ENCODE measurements around the gene CTBP2. TPM values are rescaled to one million over a fixed set of nuclear protein-coding genes. Genes with fewer than 3 reads are reported as not detected.

Gene CTBP2
- total and polyA plus RNA-seq, 2 donors = 45.3 to 49.8 TPM

DNA sequence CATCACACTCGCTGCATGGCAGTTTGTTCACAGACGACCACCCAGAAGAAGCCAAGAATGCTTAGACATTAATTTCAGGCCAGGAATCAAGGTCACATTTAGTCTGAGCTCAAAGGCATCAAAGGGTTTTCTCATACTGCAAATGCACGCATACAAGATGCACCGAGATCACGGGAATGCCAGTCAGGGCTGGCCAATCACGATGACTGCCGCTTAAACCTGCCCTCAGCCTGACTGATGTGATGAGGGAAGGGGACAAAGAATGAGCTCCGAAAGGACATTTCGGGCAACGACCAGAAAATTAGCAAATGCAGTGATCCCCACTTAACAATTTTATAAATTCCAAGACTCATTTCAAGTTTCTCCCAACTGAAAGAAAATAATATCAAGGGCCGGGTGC is 20.2 kb downstream of the CTBP2 start:
- peaks cover 2% of the 10 kb centered on the region for H3K36me3 ChIP-seq (ENCODE audit: insufficient read depth)
- no peak for DNase-seq (ENCODE audit: extremely low spot score)
- 91% methylated on average over 11 of the region's 11 CpGs for WGBS
- H3K27ac ChIP-seq (ENCODE audit: low read depth) = no peak overlapping the region
- no peaks in the 10 kb centered on the region for H3K4me1 ChIP-seq (ENCODE audit: insufficient read depth)
- H3K4me3 ChIP-seq (ENCODE audit: low read depth, low read length) = no peak overlapping the region

DNA sequence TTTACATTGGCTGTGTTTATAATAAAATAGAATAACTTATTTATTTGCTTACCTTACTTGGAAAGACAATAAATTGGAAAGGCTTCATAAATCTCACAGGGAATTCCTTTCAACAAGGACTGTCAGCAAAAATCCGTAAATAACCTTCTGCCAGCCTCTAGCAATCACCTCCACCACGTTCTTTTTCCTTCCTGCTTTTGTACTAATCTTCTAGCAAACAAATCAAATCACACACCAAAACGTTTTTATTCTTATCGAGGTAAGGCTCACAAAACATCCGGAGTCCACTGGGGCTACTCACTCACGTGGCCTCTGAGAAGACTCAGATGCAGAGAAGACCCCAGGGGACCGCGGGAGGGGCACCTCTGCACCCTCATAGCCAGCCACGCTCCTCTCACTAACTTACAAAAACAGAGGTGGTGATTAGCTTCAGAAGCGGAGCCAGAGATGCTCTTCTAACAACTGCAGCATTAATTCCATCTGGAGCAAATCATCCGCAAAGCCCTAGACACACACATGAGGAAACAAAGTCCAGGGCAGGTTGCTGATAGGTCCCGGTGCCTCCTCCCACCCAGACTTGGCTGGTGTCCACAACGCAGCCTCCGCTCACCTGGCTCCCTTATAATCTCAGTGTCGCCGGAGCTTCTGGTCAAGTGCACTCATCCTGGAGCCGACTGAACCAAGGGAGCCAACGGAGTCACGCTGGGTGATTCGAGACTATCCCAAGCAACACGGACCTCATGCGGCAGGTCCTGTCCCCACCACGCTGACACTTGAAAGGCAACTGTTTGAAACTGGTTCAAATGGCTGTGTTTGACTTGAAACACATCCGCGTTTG is 22.5 kb downstream of the CTBP2 start:
- WGBS = 68% methylated on average over 25 of the region's 25 CpGs
- Histone ChIP-seq H3K4me3 (ENCODE audit: low read depth, low read length) (no peak overlapping the region), H3K27ac (ENCODE audit: low read depth) (no peak overlapping the region), H3K36me3 (ENCODE audit: insufficient read depth) (peaks cover 2% of the 10 kb centered on the region), H3K4me1 (ENCODE audit: insufficient read depth) (no peaks in the 10 kb centered on the region)
- DNase-seq (ENCODE audit: extremely low spot score) = no peak

DNA sequence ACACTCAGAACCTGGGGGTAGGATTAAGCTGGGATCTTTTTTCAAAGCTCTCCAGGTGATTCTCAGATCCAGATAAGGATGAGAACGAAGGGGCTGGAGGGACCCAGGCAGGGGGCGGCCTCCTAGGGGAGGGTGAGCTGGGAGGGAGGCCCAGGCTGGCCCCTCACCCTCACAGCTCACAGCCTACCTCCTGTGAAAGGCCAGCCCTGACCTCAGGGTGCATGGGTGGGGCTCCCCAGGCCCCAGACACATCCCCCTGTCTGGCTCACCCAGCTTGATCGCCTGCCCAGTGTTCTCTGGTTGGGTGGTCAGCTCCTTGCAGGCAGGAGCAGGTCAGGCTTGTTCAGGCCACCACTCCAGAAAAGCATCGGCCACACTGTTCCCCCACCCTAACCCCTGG is 24.3 kb downstream of the CTBP2 start:
- 95% methylated on average over 4 of the region's 4 CpGs for WGBS
- H3K36me3 ChIP-seq (ENCODE audit: insufficient read depth) = peaks cover 2% of the 10 kb centered on the region
- peaks cover 1% of the 10 kb centered on the region for H3K4me1 ChIP-seq (ENCODE audit: insufficient read depth)
- no peak overlapping the region for H3K27ac ChIP-seq (ENCODE audit: low read depth)
- no peak for DNase-seq (ENCODE audit: extremely low spot score)
- H3K4me3 ChIP-seq (ENCODE audit: low read depth, low read length) = no peak overlapping the region

DNA sequence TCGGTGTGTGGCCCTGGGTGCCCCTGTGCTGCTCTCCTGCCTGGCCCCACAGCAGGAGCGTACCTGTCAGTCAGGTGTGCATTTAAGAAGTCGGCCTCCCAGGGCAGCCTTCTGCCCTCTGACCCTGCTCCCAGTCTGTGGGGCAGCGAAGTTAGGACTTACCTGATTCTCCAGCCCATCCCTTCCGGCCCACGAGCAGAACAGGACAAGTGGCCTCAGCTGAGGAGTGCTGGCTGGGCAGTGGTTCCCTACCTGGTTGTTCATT is 24.7 kb downstream of the CTBP2 start:
- peaks cover 2% of the 10 kb centered on the region for H3K36me3 ChIP-seq (ENCODE audit: insufficient read depth)
- 93% methylated on average over 6 of the region's 6 CpGs for WGBS
- H3K4me3 ChIP-seq (ENCODE audit: low read depth, low read length) = no peak overlapping the region
- H3K4me1 ChIP-seq (ENCODE audit: insufficient read depth) = peaks cover 1% of the 10 kb centered on the region
- no peak for DNase-seq (ENCODE audit: extremely low spot score)
- no peak overlapping the region for H3K27ac ChIP-seq (ENCODE audit: low read depth)

DNA sequence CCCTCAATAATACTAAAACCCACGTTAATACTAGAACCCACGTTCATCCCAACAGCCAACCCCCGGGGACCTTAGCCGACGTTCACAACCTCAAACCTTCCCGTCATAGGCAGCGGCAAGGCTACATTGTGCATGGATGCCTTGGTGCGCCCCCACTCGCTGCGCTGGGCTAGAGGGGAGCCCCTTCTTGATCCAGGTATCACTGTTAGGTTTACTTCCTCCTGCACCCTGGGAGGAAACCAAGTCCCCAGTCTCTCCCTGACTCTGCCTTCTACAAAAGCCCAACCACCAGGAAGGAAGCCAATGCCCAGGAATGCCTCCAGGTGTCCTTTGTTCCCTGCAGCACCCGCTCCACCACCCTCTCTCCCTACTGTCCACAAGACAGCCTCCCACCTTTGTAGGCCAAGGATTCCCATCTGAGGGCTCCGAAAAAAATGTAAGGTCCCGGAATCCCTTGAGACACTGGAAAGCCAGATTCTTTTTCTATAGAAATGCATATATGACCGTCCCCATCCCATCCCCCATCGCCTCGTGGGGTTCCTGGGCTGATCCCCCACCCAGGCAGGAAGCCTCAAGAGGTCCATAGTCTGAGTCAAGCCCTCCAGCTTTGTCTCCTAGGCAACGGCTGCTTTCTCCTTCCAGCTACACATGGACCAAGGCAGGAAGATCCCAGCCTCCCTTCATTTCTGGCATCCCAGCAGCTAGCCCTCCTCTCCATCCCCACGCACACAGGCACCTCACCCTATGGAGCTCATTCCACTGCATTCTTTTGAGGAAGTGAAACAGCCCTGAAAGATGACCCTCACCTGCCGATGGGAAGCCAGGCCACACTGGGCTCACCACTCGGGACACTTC is 25.2 kb downstream of the CTBP2 start:
- WGBS = 83% methylated on average over 20 of the region's 20 CpGs
- DNase-seq (ENCODE audit: extremely low spot score) = no peak
- Histone ChIP-seq H3K4me3 (ENCODE audit: low read depth, low read length) (no peak overlapping the region), H3K4me1 (ENCODE audit: insufficient read depth) (peaks cover 1% of the 10 kb centered on the region), H3K27ac (ENCODE audit: low read depth) (no peak overlapping the region), H3K36me3 (ENCODE audit: insufficient read depth) (peaks cover 2% of the 10 kb centered on the region)

DNA sequence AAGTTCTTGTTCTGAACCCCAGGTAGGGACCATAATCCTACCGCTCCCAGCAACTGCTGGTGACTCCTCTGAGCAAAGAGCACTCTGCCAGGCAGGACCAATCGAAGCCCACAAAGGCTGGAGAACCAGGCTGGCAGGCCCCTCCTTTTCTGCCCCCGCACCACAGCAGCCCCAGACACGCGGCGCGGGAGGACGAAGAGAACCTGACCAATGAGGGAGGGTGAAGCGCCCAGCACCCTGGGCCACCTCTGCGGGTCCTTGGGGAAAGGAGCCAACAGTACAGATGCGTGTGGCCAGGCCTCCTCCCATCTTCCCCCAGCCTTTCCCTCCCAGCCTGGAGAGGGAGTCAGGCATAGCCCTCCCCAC is 25.9 kb downstream of the CTBP2 start:
- no peak overlapping the region for H3K4me3 ChIP-seq (ENCODE audit: low read depth, low read length)
- peaks cover 1% of the 10 kb centered on the region for H3K4me1 ChIP-seq (ENCODE audit: insufficient read depth)
- WGBS = 87% methylated on average over 11 of the region's 11 CpGs
- peaks cover 2% of the 10 kb centered on the region for H3K36me3 ChIP-seq (ENCODE audit: insufficient read depth)
- no peak overlapping the region for H3K27ac ChIP-seq (ENCODE audit: low read depth)
- DNase-seq (ENCODE audit: extremely low spot score) = no peak

DNA sequence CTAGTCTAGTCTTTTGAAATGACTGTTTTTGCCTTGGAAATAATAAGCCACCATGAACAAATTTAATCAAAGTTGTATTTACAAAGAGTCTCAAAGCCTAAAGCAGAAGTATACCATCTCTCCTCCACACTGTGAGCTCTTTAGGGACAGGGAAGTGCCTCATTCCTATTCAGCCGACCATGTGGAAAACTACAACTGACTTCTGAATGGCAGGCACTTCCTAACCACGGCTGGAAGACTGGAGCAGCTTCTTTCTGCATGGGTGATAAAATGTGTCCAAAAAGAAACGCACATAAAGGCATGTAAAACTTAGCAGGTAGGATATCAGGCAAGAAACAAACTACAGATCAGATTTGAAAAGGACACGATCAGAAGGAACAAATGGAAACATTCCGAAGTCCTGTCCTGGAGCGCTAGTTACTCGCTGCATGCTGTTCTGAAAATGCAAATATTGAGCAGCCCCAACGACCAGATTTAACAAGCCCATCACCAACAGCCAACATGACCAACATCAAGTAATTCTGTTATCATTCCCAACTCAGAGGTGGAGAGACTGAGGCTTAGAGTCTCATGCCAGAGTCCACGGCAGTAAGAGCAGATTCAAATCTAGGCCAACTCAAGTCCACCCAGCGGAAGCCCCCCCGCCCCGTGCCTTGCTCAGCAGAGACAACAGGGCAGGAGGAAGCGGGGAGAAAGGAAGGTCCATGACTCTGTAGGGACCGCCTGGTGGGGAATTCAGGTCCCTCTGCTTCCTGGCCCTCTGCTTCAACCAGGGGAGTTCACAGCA is 26.5 kb downstream of the CTBP2 start:
- no peak for DNase-seq (ENCODE audit: extremely low spot score)
- WGBS = 77% methylated on average over 14 of the region's 14 CpGs
- Histone ChIP-seq H3K4me3 (ENCODE audit: low read depth, low read length) (no peak overlapping the region), H3K27ac (ENCODE audit: low read depth) (no peak overlapping the region), H3K36me3 (ENCODE audit: insufficient read depth) (peaks cover 2% of the 10 kb centered on the region), H3K4me1 (ENCODE audit: insufficient read depth) (peaks cover 1% of the 10 kb centered on the region)

DNA sequence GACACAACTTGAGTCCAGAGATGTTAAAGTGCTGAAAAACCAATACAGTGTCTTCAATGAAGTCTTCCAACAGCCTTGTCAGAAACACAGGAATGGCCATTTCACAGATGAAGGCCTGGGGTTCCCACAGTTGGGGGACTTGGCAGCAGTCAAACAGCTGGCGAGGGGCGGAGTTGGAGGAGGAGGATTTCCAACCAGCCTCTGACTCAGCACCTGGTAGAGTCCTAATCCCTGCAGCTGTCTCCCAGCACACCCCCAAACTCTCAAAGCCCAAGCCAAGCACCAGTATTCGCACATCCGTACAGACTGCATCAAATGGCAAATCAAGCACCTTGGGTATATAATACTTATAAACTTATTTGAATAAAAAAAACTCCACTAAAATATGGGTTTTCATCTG is 28.0 kb downstream of the CTBP2 start:
- H3K4me1 ChIP-seq (ENCODE audit: insufficient read depth) = peaks cover 1% of the 10 kb centered on the region
- no peak for DNase-seq (ENCODE audit: extremely low spot score)
- H3K36me3 ChIP-seq (ENCODE audit: insufficient read depth) = peaks cover 2% of the 10 kb centered on the region
- H3K4me3 ChIP-seq (ENCODE audit: low read depth, low read length) = no peak overlapping the region
- 95% methylated on average over 4 of the region's 4 CpGs for WGBS
- no peak overlapping the region for H3K27ac ChIP-seq (ENCODE audit: low read depth)

DNA sequence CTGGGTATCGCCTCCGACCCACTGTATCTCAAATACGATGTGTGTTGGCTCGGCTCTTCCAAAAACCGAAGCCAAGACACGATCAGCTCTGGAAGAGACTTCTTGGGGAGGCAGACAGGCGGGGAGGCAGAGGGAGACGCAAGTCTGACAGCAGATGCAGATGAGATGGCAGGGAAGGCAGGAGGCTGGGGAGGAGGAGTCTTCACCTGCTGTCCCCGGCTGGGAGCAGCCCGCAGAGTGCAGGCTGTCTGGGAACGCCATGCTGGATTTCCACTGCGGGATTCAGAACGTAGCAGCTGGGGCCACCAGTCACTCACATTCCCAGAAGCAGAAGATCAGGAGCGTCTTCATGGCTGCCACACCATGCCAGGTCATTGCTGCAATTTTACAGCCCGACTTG is 29.4 kb downstream of the CTBP2 start:
- H3K27ac ChIP-seq (ENCODE audit: low read depth) = no peak overlapping the region
- H3K4me1 ChIP-seq (ENCODE audit: insufficient read depth) = peaks cover 1% of the 10 kb centered on the region
- no peak for DNase-seq (ENCODE audit: extremely low spot score)
- no peak overlapping the region for H3K4me3 ChIP-seq (ENCODE audit: low read depth, low read length)
- WGBS = 90% methylated on average over 15 of the region's 15 CpGs
- peaks cover 2% of the 10 kb centered on the region for H3K36me3 ChIP-seq (ENCODE audit: insufficient read depth)

DNA sequence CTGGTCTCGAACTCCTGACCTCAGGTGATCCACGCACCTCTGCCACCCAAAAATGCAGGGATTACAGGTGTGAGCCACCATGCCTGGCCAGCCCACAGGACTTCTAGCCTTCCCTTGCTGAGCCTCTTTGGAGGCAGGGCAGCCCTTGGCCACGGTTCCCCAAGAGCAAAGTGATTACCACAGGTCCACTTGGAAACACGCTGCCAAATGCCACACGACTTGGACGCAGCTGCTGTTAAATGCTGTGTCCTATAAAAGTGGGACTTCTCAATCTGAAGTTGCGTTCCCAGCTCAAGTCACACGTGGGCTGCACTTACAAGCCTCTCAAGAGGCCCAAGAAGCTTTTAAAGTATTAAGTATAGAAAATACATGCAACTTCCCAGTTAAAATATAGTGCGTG is 30.1 kb downstream of the CTBP2 start:
- H3K4me1 ChIP-seq (ENCODE audit: insufficient read depth) = peaks cover 1% of the 10 kb centered on the region

DNA sequence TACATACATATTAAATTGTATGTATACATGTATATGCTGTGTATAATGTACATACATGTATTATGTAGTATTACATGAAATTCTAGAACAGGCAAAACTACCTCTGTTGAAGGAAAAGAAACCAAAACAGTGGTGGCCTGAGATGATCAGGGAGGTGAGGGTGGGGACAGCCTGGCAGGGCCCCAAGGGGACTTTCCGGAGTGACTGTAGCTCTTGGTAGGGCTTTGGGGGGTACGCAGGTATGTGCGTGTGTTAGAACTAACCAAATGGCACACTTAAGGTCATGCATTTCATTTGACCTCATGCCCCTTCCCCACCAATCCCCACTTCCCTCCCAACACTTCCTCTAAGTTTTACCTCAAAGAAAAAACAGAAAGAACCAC is 31.3 kb downstream of the CTBP2 start:
- no peak for DNase-seq (ENCODE audit: extremely low spot score)
- 78% methylated on average over 3 of the region's 3 CpGs for WGBS
- H3K4me1 ChIP-seq (ENCODE audit: insufficient read depth) = peaks cover 1% of the 10 kb centered on the region
- no peaks in the 10 kb centered on the region for H3K36me3 ChIP-seq (ENCODE audit: insufficient read depth)
- no peak overlapping the region for H3K27ac ChIP-seq (ENCODE audit: low read depth)
- H3K4me3 ChIP-seq (ENCODE audit: low read depth, low read length) = no peak overlapping the region

More for the DNA sequence above, 30.1 kb downstream of the CTBP2 start:
- H3K36me3 ChIP-seq (ENCODE audit: insufficient read depth) = no peaks in the 10 kb centered on the region
- no peak overlapping the region for H3K27ac ChIP-seq (ENCODE audit: low read depth)
- 91% methylated on average over 9 of the region's 9 CpGs for WGBS
- no peak for DNase-seq (ENCODE audit: extremely low spot score)
- H3K4me3 ChIP-seq (ENCODE audit: low read depth, low read length) = no peak overlapping the region

DNA sequence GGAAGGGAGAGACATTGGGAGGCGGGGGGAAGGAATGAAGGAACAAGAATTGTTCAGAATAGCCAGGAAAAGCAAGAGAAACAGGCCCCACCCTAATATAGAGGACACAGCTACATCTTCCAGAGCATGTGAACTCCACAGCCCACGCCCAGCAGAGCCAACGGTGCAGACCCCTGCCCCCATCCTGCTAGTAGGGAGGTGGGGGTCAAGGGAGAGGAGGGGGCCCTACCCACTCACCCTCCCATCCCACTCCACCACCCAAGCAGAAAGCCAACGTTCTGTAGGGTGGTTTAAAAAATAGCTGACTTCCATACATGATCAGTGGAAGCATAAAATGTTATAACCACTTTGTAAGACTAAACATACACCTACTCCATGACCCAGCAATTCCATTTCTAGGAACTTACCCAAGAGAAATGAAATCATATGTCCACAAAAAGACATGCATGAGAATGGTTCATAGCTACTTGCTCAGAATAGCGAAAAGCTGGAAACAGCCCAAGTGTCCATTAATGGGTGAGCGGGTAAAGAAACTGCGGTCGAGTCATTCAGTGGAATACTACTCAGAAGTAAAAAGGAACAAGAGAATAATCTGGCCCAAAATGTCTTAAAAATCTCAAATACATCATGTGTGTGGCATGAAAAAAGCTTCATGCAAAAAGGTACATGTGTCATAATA is 31.8 kb downstream of the CTBP2 start:
- 89% methylated on average over 8 of the region's 8 CpGs for WGBS
- Histone ChIP-seq H3K4me3 (ENCODE audit: low read depth, low read length) (no peak overlapping the region), H3K27ac (ENCODE audit: low read depth) (no peak overlapping the region), H3K4me1 (ENCODE audit: insufficient read depth) (peaks cover 1% of the 10 kb centered on the region), H3K36me3 (ENCODE audit: insufficient read depth) (no peaks in the 10 kb centered on the region)
- DNase-seq (ENCODE audit: extremely low spot score) = no peak

DNA sequence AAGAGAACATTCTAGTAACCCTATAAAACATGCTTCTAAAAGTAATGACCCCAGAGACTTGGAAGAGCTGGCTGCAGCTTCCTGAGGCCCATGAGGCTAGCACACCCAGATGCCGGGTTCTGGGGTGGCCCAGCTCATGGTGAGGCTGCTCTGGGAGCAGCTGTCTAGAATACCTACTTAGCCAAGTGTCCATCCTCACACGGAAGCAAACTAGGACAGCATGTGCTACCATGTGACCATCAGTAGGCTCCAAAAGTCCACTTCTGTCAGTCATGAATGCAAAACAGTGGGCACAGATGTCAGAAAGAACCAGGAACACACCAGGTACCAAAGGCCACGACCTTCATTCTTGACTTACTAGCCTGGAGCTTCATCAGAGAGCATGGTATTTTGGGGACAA is 32.4 kb downstream of the CTBP2 start:
- Histone ChIP-seq H3K4me3 (ENCODE audit: low read depth, low read length) (no peak overlapping the region), H3K4me1 (ENCODE audit: insufficient read depth) (peaks cover 1% of the 10 kb centered on the region), H3K27ac (ENCODE audit: low read depth) (no peak overlapping the region), H3K36me3 (ENCODE audit: insufficient read depth) (no peaks in the 10 kb centered on the region)
- DNase-seq (ENCODE audit: extremely low spot score) = no peak
- 72% methylated on average over 3 of the region's 3 CpGs for WGBS

All from urinary bladder (tissue), 4 donors.